ENCODE results near the gene ILF2.

Gene ILF2

GRCh38 chr1:153687346-153688125 is 16.7 kb upstream of the ILF2 start (continued):
- TF ChIP-seq, protein P1, sequence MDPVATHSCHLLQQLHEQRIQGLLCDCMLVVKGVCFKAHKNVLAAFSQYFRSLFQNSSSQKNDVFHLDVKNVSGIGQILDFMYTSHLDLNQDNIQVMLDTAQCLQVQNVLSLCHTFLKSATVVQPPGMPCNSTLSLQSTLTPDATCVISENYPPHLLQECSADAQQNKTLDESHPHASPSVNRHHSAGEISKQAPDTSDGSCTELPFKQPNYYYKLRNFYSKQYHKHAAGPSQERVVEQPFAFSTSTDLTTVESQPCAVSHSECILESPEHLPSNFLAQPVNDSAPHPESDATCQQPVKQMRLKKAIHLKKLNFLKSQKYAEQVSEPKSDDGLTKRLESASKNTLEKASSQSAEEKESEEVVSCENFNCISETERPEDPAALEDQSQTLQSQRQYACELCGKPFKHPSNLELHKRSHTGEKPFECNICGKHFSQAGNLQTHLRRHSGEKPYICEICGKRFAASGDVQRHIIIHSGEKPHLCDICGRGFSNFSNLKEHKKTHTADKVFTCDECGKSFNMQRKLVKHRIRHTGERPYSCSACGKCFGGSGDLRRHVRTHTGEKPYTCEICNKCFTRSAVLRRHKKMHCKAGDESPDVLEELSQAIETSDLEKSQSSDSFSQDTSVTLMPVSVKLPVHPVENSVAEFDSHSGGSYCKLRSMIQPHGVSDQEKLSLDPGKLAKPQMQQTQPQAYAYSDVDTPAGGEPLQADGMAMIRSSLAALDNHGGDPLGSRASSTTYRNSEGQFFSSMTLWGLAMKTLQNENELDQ (tag by site-specific recombination; IDR thresholded peaks at IDR 0.05; ENCODE audit: low read depth), result no peak
- TF ChIP-seq, protein P2, sequence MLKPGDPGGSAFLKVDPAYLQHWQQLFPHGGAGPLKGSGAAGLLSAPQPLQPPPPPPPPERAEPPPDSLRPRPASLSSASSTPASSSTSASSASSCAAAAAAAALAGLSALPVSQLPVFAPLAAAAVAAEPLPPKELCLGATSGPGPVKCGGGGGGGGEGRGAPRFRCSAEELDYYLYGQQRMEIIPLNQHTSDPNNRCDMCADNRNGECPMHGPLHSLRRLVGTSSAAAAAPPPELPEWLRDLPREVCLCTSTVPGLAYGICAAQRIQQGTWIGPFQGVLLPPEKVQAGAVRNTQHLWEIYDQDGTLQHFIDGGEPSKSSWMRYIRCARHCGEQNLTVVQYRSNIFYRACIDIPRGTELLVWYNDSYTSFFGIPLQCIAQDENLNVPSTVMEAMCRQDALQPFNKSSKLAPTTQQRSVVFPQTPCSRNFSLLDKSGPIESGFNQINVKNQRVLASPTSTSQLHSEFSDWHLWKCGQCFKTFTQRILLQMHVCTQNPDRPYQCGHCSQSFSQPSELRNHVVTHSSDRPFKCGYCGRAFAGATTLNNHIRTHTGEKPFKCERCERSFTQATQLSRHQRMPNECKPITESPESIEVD (tag by site-specific recombination; IDR thresholded peaks at IDR 0.05), result no peak

DNA sequence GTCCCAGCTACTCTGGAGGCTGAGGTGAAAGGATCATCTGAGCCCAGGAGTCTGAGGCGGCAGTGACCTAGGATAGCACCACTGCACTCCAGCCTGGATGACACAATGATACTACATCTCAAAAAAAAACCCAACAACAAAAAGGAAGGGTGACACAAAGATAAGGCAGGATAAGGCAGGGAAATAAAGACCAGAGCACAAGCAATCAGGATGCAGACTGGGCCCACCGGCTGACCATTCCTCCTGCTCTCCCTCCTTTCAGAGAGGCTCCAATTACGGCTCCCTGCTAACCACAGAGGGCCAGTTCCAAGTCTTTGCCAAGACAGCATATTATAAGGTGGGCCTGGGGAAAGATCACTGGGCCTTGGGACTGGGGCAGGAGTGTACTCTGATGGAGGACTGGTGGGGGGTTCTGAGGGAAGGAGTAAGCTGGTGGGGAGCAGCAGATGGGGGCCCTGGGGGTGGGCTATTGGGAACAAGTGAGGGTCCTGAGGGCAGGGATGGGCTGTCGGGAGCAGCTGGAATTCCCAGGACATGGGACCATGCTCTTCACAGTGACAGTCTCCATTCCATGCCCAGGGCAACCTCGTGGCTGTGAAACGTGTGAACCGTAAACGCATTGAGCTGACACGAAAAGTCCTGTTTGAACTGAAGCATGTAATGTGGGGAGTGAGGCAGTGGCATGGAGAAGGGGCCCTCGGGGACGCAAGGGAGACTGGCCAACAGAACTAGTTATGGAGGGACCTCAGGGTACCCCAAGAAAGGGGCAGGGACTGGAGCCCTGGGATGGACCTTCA is 14.9 kb upstream of the ILF2 start:
- Histone ChIP-seq H3K36me3 (ENCODE audit: control insufficient read depth in 2 of 2, insufficient read depth in 1 of 2, low read length in 2 of 2) (no peaks in the 10 kb centered on the region), H3K4me3 (ENCODE audit: low read depth, low read length) (no peak overlapping the region), H3K27ac (ENCODE audit: extremely low read depth, low read depth, low read length) (no peak overlapping the region), H3K9me3 (ENCODE audit: control insufficient read depth, insufficient read depth, low read depth, low read length) (no peaks in the 10 kb centered on the region), H3K4me1 (ENCODE audit: control insufficient read depth, insufficient read depth, low read length) (no peaks in the 10 kb centered on the region)
- ChIA-PET POLR2A (no interaction called here), CTCF (interaction anchor here (0.5 to 1.3 kb wide), 3 partner anchors 9 to 794 kb away, joined by 3 to 4 read pairs (median 4); no protein-coding TSS in a partner anchor)
- TF ChIP-seq ZNF561 (tag by site-specific recombination; IDR thresholded peaks at IDR 0.05; ENCODE audit: borderline replicate concordance) (no peak), ZNF692 (tag by site-specific recombination; IDR thresholded peaks at IDR 0.05) (peak; percentile 80), ZFP69B (tag by site-specific recombination; IDR thresholded peaks at IDR 0.05) (peak; percentile 72)
- TF ChIP-seq, protein P3, sequence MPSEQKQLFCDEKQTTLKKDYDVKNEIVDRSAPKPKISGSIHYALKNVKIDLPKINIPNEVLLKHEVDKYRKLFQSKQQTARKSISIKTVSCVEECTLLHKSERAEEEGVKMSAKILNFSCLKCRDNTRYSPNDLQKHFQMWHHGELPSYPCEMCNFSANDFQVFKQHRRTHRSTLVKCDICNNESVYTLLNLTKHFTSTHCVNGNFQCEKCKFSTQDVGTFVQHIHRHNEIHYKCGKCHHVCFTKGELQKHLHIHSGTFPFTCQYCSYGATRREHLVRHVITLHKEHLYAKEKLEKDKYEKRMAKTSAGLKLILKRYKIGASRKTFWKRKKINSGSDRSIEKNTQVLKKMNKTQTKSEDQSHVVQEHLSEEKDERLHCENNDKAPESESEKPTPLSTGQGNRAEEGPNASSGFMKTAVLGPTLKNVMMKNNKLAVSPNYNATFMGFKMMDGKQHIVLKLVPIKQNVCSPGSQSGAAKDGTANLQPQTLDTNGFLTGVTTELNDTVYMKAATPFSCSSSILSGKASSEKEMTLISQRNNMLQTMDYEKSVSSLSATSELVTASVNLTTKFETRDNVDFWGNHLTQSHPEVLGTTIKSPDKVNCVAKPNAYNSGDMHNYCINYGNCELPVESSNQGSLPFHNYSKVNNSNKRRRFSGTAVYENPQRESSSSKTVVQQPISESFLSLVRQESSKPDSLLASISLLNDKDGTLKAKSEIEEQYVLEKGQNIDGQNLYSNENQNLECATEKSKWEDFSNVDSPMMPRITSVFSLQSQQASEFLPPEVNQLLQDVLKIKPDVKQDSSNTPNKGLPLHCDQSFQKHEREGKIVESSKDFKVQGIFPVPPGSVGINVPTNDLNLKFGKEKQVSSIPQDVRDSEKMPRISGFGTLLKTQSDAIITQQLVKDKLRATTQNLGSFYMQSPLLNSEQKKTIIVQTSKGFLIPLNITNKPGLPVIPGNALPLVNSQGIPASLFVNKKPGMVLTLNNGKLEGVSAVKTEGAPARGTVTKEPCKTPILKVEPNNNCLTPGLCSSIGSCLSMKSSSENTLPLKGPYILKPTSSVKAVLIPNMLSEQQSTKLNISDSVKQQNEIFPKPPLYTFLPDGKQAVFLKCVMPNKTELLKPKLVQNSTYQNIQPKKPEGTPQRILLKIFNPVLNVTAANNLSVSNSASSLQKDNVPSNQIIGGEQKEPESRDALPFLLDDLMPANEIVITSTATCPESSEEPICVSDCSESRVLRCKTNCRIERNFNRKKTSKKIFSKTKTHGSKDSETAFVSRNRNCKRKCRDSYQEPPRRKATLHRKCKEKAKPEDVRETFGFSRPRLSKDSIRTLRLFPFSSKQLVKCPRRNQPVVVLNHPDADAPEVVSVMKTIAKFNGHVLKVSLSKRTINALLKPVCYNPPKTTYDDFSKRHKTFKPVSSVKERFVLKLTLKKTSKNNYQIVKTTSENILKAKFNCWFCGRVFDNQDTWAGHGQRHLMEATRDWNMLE (tag by site-specific recombination; conservative IDR thresholded peaks at IDR 0.05; ENCODE audit: low read depth), result no peak

DNA sequence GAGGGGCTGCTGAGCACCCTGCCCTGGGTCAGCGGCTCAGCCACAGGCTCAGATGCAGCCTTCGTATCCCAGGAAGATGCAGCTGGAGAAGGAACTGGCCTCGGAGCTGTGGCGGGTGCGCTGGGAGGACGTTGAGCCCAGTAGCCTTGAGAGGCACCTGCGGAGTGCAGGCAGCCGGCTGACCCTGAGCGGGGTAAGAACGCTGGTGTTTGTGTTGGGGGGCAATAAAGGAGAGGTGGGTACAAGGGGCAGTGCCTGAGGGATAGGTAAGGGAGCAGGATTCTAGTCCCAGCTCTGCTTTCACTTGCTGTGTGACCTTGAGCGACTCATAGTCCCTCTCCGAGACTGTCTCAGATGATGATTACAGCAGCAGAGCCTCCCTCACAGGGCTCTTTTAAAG is 14.1 kb upstream of the ILF2 start:
- Histone ChIP-seq H3K4me3 (ENCODE audit: low read depth, low read length) (no peak overlapping the region), H3K27ac (ENCODE audit: extremely low read depth, low read depth, low read length) (no peak overlapping the region), H3K36me3 (ENCODE audit: control insufficient read depth in 2 of 2, insufficient read depth in 1 of 2, low read length in 2 of 2) (no peaks in the 10 kb centered on the region), H3K9me3 (ENCODE audit: control insufficient read depth, insufficient read depth, low read depth, low read length) (no peaks in the 10 kb centered on the region), H3K4me1 (ENCODE audit: control insufficient read depth, insufficient read depth, low read length) (no peaks in the 10 kb centered on the region)
- CTCF ChIA-PET, result interaction anchor here (0.6 to 1.3 kb wide), 2 partner anchors 9 to 64 kb away, joined by 4 to 6 read pairs; no protein-coding TSS in a partner anchor
- POLR2A ChIA-PET, result interaction anchor here (0.7 kb wide), 1 partner anchor 339 kb away, joined by 14 read pairs; no protein-coding TSS in a partner anchor
- TF ChIP-seq, protein P4, sequence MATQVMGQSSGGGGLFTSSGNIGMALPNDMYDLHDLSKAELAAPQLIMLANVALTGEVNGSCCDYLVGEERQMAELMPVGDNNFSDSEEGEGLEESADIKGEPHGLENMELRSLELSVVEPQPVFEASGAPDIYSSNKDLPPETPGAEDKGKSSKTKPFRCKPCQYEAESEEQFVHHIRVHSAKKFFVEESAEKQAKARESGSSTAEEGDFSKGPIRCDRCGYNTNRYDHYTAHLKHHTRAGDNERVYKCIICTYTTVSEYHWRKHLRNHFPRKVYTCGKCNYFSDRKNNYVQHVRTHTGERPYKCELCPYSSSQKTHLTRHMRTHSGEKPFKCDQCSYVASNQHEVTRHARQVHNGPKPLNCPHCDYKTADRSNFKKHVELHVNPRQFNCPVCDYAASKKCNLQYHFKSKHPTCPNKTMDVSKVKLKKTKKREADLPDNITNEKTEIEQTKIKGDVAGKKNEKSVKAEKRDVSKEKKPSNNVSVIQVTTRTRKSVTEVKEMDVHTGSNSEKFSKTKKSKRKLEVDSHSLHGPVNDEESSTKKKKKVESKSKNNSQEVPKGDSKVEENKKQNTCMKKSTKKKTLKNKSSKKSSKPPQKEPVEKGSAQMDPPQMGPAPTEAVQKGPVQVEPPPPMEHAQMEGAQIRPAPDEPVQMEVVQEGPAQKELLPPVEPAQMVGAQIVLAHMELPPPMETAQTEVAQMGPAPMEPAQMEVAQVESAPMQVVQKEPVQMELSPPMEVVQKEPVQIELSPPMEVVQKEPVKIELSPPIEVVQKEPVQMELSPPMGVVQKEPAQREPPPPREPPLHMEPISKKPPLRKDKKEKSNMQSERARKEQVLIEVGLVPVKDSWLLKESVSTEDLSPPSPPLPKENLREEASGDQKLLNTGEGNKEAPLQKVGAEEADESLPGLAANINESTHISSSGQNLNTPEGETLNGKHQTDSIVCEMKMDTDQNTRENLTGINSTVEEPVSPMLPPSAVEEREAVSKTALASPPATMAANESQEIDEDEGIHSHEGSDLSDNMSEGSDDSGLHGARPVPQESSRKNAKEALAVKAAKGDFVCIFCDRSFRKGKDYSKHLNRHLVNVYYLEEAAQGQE (tag by site-specific recombination; IDR thresholded peaks at IDR 0.05), result no peak
- TF ChIP-seq KLF9 (tag by site-specific recombination; IDR thresholded peaks at IDR 0.05; ENCODE audit: low read depth) (no peak), ZNF76 (tag by site-specific recombination; IDR thresholded peaks at IDR 0.05; ENCODE audit: borderline replicate concordance, low read depth) (no peak), SCRT2 (tag by site-specific recombination; IDR thresholded peaks at IDR 0.05) (0 out of 2 replicates have a peak, but pooled peaks have one; percentile 16), ZNF777 (tag by site-specific recombination; IDR thresholded peaks at IDR 0.05; ENCODE audit: borderline replicate concordance) (no peak)
- TF ChIP-seq, protein P2 (tag by site-specific recombination; IDR thresholded peaks at IDR 0.05), result no peak
